NB4 (cell line): ENCODE results near the gene ATP1A3.
A peak's percentile ranks its signal among the peaks of the same experiment; 100 is the strongest.

Experiments
- DNase-seq: peaks from one replicate; pipeline ENCODE4 v3.0.0; 2010; ENCODE audit warnings: low read depth
- H3K4me3 ChIP-seq: one replicate; pipeline ENCODE4 v1.5.1; 2011; ENCODE audit warnings: mild to moderate bottlenecking, low read depth, low read length, moderate library complexity
- MYC ChIP-seq: IDR thresholded peaks from 2 replicates; pipeline ENCODE4 v1.6.1; 2011; ENCODE audit warnings: low read depth, low read length
- POLR2A ChIP-seq: IDR thresholded peaks from 2 replicates; pipeline ENCODE4 v1.6.1; 2011; ENCODE audit warnings: mild to moderate bottlenecking; ENCODE audit not compliant: insufficient read length; ENCODE audit errors: extremely low read depth
- TF ChIP-seq, protein P1 (sequence below): IDR thresholded peaks from 2 replicates; pipeline ENCODE4 v1.6.1; 2011; ENCODE audit warnings: low read depth, low read length
- TF ChIP-seq, protein P2 (sequence below): IDR thresholded peaks from one replicate; pipeline ENCODE4 v1.5.1; 2012; ENCODE audit warnings: low read depth, low read length

ATP1A3 gene

DNA sequence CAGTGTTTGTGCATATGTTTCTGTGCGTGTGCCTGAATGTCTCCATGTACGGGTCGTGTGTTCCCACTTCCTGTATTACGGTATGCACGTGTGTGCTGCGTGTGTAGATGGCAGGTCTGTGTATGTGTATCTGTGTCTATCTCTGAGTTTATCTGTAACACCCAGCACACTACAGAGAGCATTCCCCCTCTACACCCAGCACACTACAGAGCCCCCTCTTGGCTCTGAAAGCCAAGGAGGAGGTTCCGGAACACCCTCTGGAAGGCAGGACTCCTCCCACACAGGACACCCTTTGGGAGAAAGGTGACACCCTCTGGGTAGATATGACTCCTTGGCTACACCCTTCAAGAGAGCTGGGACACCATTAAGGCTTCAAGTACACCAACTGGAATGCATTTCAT is 63.7 kb downstream of the ATP1A3 start:
- H3K4me3 ChIP-seq: no peak overlapping the region
- no peak for TF ChIP-seq POLR2A
- TF ChIP-seq, protein P1, sequence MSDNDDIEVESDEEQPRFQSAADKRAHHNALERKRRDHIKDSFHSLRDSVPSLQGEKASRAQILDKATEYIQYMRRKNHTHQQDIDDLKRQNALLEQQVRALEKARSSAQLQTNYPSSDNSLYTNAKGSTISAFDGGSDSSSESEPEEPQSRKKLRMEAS: no peak
- TF ChIP-seq MYC: no peak
- TF ChIP-seq, protein P2, sequence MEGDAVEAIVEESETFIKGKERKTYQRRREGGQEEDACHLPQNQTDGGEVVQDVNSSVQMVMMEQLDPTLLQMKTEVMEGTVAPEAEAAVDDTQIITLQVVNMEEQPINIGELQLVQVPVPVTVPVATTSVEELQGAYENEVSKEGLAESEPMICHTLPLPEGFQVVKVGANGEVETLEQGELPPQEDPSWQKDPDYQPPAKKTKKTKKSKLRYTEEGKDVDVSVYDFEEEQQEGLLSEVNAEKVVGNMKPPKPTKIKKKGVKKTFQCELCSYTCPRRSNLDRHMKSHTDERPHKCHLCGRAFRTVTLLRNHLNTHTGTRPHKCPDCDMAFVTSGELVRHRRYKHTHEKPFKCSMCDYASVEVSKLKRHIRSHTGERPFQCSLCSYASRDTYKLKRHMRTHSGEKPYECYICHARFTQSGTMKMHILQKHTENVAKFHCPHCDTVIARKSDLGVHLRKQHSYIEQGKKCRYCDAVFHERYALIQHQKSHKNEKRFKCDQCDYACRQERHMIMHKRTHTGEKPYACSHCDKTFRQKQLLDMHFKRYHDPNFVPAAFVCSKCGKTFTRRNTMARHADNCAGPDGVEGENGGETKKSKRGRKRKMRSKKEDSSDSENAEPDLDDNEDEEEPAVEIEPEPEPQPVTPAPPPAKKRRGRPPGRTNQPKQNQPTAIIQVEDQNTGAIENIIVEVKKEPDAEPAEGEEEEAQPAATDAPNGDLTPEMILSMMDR: no peak
- no peak for DNase-seq

DNA sequence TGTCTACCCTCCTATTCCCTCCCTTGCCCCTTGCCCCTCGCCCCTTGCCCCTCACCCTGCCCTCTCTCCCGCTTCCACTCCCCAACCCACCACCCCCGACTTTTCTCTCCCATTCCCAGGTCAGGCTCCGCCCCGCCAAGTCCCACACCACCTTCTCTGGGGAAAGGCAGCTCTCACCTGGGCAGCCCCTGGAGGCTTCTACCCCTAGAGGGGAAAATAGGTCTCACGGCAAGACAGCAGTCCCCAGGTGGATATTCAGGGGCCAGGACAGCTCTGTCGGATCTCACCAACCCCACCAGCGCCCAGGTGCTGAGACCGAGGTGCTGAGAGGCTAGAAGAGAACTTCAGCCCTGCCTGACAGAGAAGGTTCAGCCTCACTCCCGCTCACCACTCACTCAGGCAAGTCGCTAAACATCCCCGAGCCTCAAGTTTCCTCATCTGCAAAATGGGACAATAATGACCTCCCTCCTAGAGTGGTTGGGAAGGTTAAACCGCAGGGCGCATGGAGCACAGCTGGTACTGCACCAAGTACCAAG is 64.4 kb downstream of the ATP1A3 start:
- no peak for DNase-seq
- H3K4me3 ChIP-seq: no peak overlapping the region
- no peak for TF ChIP-seq POLR2A
- no peak for TF ChIP-seq MYC
- TF ChIP-seq, protein P1: no peak

DNA sequence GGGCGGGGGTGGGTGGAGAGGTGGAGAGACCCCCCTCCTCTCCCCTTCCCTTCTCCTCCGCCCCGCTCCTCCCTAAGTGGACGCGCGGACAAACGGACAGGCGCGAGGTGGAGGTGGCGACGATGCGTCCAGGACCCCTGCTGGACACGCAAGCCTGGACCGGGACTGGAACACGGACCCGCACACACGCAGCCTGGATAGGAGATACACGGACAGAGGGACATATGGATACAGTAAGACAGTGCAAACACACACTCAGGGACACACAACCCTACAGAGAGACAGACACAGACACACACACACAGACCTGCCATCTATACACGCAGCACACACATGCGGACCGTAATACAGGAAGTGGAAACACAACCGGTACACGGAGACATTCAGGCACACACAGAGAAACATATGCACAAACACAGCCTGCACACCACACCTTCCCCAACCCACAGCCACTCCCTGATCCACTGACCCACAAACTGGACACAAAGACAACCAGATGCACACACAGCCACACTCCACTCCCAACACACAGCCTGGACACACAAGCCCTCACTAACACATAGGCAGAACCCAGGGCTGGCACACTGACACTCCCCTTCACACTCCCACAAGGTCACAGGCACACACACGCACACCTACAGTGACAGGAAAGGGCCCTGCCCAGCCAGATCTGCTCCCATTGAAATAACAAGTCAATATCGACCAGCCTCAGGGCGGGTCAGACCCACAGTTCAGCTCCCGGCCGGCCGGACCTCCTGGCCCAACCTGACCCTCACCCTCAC is 65.1 kb downstream of the ATP1A3 start:
- TF ChIP-seq MYC (no peak), POLR2A (no peak)
- TF ChIP-seq, protein P1: no peak
- TF ChIP-seq, protein P2: no peak
- DNase-seq: peak; percentile 26
- H3K4me3 ChIP-seq: no peak overlapping the region

DNA sequence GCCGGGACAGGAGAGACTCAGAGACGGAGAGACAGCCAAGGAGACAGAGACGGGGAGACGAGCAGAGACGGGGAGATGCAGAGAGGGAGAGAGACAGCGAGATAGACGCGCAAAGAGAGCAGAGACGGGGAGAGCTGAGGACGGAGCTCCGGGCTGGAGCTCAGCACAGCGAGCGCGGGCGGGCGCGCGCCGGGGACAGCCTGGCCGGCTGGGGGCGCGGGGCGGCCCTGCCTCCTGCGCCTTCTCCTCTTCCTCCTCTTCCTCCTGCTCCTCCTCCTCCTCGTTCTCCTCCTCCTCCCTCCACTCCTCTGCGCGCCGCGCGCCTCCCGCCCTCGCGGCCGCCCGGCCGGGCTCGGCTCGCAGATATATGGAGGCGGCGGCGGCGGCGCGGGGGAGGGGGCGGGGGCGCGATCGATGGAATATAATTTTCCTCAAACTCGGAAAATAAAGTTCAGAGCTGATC is 65.8 kb downstream of the ATP1A3 start, which contains the start of gene ERFL:
Gene ERFL, minus strand, starts transcription at position 229 of the 463 bp plus-strand sequence. CDS start 15,530 bp downstream, outside the sequence.
- no peak within 1 kb of the TSS for H3K4me3 ChIP-seq
- peak; percentile 28 for DNase-seq

DNA sequence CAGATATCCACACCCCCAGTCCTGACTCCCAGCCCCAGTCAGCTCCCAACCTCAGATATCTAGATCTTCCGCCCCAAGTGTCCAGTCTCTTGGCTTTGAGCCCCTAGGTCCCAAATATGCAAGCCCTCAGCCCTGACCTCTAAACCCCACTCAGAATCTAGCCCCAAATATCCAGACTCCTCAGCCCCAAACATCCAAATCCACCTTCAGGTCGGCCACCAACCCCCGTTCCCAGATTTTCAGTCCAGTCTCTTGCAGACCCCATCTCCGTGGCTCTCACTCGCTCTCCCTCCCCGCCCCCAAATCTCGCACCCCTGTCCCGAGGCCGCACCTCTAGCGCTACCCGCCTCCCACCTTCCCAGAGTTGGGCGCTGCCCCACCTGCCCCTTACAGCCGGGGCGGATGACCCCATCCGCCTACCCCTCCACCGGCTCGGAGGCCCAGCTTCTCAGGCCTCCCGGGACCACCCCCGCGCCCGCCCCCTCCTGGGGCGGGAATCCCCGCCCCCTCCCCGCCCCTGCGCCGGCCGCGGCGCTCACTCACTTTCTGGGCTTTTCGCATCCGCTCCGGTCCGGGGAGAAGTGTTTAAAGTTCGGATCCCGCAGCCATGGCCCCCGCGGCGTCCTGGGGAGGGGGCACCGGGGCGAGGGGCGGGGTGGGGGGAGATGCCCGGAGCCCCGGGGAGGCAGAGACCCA is 66.4 kb downstream of the ATP1A3 start:
- TF ChIP-seq MYC (no peak), POLR2A (no peak)
- TF ChIP-seq, protein P2: no peak
- TF ChIP-seq, protein P1: no peak
- DNase-seq: no peak
- H3K4me3 ChIP-seq: no peak overlapping the region

More for the DNA sequence above, 65.8 kb downstream of the ATP1A3 start, which contains the start of gene ERFL:
- TF ChIP-seq, protein P1: no peak

DNA sequence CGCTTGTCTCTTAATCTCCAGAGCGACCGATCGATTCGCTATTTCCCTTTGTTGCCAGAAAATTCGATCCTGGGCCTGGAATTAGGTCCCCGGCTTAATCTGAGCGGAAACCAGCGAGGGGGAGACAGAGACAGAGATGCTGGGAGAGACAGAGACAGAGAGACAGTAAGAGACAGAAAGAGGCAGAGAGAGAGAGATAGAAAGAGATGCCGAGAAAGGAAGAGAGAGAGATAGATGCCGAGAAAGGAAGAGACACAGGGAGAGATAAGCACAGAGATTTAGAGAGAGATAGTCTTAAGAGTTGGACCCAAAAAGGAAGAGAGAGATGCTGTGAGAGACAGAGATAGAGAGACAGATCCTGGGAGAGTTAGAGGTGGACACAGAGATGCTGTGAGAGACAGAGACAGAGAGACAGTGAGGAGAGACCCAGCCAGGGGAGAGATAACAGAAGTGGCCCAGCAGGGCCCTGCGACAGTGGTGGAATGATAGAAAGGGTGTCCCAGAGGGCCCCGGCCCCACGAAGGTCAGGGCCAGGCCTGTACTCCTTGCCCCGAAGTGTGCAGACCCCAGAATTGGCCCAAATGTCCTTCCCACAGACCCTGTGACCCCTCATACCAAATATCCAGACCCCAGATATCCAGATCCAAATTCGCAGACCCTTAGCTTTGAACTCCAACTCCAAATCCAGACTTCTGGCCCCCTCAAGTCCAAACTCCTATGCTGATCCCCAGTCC is 67.1 kb downstream of the ATP1A3 start:
- TF ChIP-seq, protein P2: no peak
- TF ChIP-seq, protein P1: no peak
- TF ChIP-seq MYC: no peak
- TF ChIP-seq POLR2A: no peak

More for the DNA sequence above, 67.1 kb downstream of the ATP1A3 start:
- H3K4me3 ChIP-seq: no peak overlapping the region
- no peak for DNase-seq
